ENCODE results near the gene FAAP20.

DNA sequence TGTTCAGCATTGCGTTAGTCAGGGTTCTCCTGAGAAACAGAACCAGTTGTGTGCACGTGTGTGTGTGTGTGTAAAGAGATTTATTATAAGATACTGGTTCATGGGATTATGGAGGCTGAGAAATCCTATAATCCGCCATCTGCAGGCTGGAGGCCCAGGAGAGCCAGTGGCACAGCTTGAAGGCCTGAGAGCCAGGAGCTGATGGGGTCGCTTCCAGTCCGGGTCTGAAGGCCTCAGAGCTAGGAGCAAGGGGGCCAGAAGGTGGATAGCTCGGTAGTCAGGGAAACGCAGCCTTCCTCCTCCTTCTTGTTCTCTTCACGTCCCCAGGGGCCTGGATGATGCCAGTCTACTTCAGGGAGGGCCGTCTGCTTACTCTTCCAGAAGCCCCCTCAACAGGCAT, 37.7 kb downstream of the FAAP20 start:
- TF ChIP-seq, protein P1, sequence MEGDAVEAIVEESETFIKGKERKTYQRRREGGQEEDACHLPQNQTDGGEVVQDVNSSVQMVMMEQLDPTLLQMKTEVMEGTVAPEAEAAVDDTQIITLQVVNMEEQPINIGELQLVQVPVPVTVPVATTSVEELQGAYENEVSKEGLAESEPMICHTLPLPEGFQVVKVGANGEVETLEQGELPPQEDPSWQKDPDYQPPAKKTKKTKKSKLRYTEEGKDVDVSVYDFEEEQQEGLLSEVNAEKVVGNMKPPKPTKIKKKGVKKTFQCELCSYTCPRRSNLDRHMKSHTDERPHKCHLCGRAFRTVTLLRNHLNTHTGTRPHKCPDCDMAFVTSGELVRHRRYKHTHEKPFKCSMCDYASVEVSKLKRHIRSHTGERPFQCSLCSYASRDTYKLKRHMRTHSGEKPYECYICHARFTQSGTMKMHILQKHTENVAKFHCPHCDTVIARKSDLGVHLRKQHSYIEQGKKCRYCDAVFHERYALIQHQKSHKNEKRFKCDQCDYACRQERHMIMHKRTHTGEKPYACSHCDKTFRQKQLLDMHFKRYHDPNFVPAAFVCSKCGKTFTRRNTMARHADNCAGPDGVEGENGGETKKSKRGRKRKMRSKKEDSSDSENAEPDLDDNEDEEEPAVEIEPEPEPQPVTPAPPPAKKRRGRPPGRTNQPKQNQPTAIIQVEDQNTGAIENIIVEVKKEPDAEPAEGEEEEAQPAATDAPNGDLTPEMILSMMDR (IDR thresholded peaks at IDR 0.05): no peak
- no peak for TF ChIP-seq POLR2A (IDR thresholded peaks at IDR 0.05)
